ENCODE results near the gene ATP11A.

ATP11A gene

DNA sequence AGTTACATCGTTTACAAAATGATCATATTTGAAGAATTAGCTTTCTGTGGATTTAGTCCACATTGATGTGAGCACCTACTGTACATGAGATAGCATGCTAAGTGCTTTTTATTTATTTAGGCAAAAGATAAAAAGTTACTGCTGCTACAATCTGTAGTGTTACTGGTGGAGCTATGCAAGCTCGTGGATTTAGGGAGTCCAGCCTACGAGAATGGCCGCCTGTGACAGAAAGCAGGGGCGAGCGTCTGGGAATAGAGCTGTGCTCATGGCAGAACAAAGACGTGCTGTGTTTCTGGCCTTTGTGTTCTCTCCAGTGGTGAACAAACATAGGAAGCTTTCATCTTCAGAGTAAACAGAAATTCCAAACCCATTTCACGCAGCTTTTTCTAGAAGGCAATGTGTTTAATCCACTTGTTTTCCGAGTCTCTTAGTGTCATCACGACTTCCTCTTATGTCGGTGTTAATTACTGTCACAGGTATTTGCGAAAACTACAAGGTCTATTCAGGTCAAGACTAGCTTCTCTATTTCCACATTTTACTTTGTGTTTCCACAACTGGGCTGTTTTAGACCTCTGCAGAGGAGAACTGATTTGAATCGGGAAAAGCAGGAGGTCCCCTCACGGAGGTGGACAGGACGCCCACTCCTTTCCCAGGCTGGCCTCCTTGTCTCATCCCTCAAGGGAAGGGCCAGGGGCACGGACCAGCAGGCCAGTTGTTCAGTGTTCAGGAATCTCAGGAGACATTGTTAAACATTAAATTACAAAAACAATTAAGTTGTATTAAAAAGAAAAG, 67.3 kb downstream of the ATP11A start:
- TF ChIP-seq CTCF (conservative IDR thresholded peaks at IDR 0.05; ENCODE audit: low read length) = no peak
- H3K4me3 ChIP-seq (ENCODE audit: low read length) = no peak overlapping the region
- no peak for DNase-seq (ENCODE audit: low read depth)

DNA sequence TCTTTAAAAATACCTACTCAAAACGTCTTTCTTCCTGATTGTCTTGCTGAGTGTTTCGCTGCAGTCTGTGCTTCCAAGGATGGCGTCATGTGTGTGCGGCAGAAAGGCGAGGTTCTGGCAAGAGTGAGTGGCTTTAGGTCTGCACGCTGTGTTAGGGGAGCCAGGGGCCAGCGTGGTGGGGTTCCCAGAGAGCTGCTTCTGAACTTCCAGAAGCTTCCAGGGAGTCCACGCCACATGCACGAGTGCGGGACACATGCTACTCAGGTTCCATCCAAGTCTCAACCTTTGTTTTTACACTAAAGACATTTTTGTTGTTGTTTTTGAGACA, 67.9 kb downstream of the ATP11A start:
- TF ChIP-seq CTCF (conservative IDR thresholded peaks at IDR 0.05; ENCODE audit: low read length) = no peak
- DNase-seq (ENCODE audit: low read depth) = no peak

GRCh38 chr13:112759053-112759452, 69.2 kb downstream of the ATP11A start:
- TF ChIP-seq CTCF (conservative IDR thresholded peaks at IDR 0.05; ENCODE audit: low read length) = no peak
- DNase-seq (ENCODE audit: low read depth) = no peak
- no peak overlapping the region for H3K4me3 ChIP-seq (ENCODE audit: low read length)

More for the DNA sequence above, 67.9 kb downstream of the ATP11A start:
- H3K4me3 ChIP-seq (ENCODE audit: low read length) = no peak overlapping the region

DNA sequence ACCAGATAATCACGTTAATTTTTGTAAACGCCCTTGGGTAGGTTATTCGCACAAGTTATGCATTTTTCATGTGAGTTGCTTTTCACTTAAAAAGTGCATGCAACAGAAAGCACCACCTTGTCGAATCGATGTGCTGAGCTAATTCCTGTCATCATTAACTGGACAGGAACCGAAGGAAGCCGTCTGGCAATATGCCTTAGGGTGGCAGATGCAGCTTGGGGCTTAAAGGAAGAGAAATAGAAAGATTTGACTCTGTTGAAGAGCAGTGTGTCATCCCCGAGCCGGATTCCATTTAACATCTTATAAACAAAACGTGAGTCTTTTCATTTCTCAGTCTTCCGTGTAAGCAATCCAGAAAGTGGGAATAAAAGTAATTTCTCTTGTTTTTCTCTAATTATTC, 70.0 kb downstream of the ATP11A start:
- no peak for DNase-seq (ENCODE audit: low read depth)
- TF ChIP-seq CTCF (conservative IDR thresholded peaks at IDR 0.05; ENCODE audit: low read length) = no peak
- H3K4me3 ChIP-seq (ENCODE audit: low read length) = no peak overlapping the region

DNA sequence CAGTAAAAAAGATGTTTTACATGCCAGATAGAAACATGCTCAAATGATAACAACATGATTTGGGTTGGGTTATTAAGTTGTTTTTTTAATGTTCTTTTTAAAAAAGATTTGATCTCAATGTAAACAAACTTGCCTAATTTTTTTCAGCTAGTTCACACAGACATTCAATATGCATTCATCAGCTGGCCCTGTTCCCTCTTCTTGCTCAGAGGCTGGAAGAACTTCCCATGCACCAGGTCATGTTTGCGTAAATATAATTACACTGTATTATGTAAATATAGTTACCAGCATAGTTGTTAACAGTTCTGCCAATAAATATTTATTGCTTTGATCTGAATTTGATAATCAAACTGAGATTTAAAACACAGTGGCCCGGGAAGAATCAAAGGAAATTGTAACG, 70.6 kb downstream of the ATP11A start:
- DNase-seq (ENCODE audit: low read depth) = no peak
- H3K4me3 ChIP-seq (ENCODE audit: low read length) = no peak overlapping the region
- TF ChIP-seq CTCF (conservative IDR thresholded peaks at IDR 0.05; ENCODE audit: low read length) = no peak

DNA sequence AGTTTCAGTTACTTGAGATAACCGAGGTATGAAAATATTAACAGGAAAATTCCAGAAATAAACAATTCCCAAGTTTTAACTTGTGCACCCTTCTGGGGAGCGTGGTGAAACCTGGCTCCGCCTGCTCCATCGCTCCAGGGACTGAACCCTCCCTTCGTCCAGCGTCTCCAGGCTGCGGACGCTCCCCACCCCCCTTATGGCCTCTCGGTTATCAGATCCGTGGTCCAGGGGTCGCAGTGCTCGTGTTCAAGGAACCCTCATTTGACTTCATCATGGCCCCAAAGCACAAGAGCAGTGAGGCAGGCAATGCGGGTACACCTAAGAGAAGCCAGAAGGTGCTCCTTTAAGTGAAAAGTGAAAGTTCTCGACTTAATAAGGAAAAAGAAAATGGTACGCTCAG, 71.1 kb downstream of the ATP11A start:
- no peak overlapping the region for H3K4me3 ChIP-seq (ENCODE audit: low read length)
- no peak for DNase-seq (ENCODE audit: low read depth)
- TF ChIP-seq CTCF (conservative IDR thresholded peaks at IDR 0.05; ENCODE audit: low read length) = no peak
